OCI-LY1 (cell line): Measurements from ENCODE around the gene SMAD7.
A peak's percentile ranks its signal among the peaks of the same experiment; 100 is the strongest.

Experiments
- H2AFZ ChIP-seq: fragments of 200-600 bp; sonication (generic), shearing (Covaris generic); 2 replicates; pipeline ENCODE4 v1.6.0; 2014; ENCODE audit warnings: antibody characterized with exemption, mild to moderate bottlenecking, low read length
- H3F3A ChIP-seq: fragments of 200-600 bp; sonication (generic), shearing (Covaris generic); 2 replicates; pipeline ENCODE4 v1.6.0; 2014; ENCODE audit warnings: mild to moderate bottlenecking, antibody characterized with exemption, low read length, moderate library complexity; ENCODE audit not compliant: insufficient read depth
- H3K27ac ChIP-seq: fragments of 200-600 bp; sonication (generic); 2 replicates; pipeline ENCODE4 v1.5.1; 2014; ENCODE audit warnings: low read length, mixed run types, mild to moderate bottlenecking, low read depth; ENCODE audit not compliant: poor library complexity, severe bottlenecking
- H3K27me3 ChIP-seq: fragments of 200-600 bp; sonication (generic); 2 replicates; pipeline ENCODE4 v1.6.0; 2014; ENCODE audit warnings: antibody characterized with exemption, mild to moderate bottlenecking, low read length, moderate library complexity; ENCODE audit not compliant: insufficient read depth
- H3K36me3 ChIP-seq: fragments of 200-600 bp; sonication (generic); 2 replicates; pipeline ENCODE4 v1.6.1; 2014; ENCODE audit warnings: mild to moderate bottlenecking, antibody characterized with exemption, low read length, moderate library complexity, mixed read lengths; ENCODE audit not compliant: insufficient read depth
- H3K4me1 ChIP-seq: fragments of 200-600 bp; sonication (generic); 2 replicates; pipeline ENCODE4 v1.5.1; 2014; ENCODE audit warnings: mild to moderate bottlenecking, low read length, moderate library complexity; ENCODE audit not compliant: insufficient read depth, severe bottlenecking
- H3K4me2 ChIP-seq: fragments of 200-600 bp; sonication (generic), shearing (Covaris generic); 2 replicates; pipeline ENCODE4 v1.6.1; 2014; ENCODE audit warnings: low read length
- H3K4me3 ChIP-seq: fragments of 200-600 bp; sonication (generic); 2 replicates; pipeline ENCODE4 v1.5.1; 2014; ENCODE audit warnings: low read length, low read depth, mild to moderate bottlenecking, mixed read lengths; ENCODE audit not compliant: poor library complexity, severe bottlenecking
- H3K79me2 ChIP-seq: fragments of 200-600 bp; shearing (Covaris generic); 2 replicates; pipeline ENCODE4 v1.6.1; 2016; ENCODE audit warnings: mixed run types, low read length, mixed read lengths; ENCODE audit not compliant: insufficient read depth
- H3K9ac ChIP-seq: fragments of 200-600 bp; sonication (generic), shearing (Covaris generic); 2 replicates; pipeline ENCODE4 v1.6.1; 2014; ENCODE audit warnings: mild to moderate bottlenecking, low read length, mixed read lengths
- H3K9me2 ChIP-seq: fragments of 200-600 bp; sonication (generic), shearing (Covaris generic); 2 replicates; pipeline ENCODE4 v1.6.1; 2014; ENCODE audit warnings: low read depth, mild to moderate bottlenecking, low read length, mixed read lengths
- H3K9me3 ChIP-seq: fragments of 200-600 bp; shearing (Covaris generic); 2 replicates; pipeline ENCODE4 v1.6.1; 2014; ENCODE audit warnings: low read length, mixed read lengths
- H4K20me1 ChIP-seq: fragments of 200-600 bp; sonication (generic), shearing (Covaris generic); 2 replicates; pipeline ENCODE4 v1.6.0; 2016; ENCODE audit warnings: mild to moderate bottlenecking, low read length; ENCODE audit not compliant: insufficient read depth
- CTCF ChIP-seq: fragments of 200-600 bp; sonication (generic), shearing (Covaris generic); IDR thresholded peaks from 2 replicates; pipeline ENCODE4 v1.5.1; 2017; ENCODE audit warnings: mild to moderate bottlenecking, antibody characterized with exemption, low read length, moderate library complexity, mixed read lengths
- EZH2 ChIP-seq: fragments of 200-600 bp; sonication (generic), shearing (Covaris generic); IDR thresholded peaks from 2 replicates; pipeline ENCODE4 v1.8.0; 2017; ENCODE audit warnings: borderline replicate concordance, mixed run types, mild to moderate bottlenecking, antibody characterized with exemption, low read length, moderate library complexity, mixed read lengths

Gene SMAD7

GRCh38 chr18:48940854-48941611 lies 9.7 kb downstream of the SMAD7 start:
- Histone ChIP-seq H3K4me3 (peak overlapping the region; percentile 30), H3K4me2 (peak overlapping the region; percentile 59), H3K36me3 (no peaks in the 10 kb centered on the region), H3K27ac (no peak overlapping the region), H3K4me1 (peaks cover 15% of the 10 kb centered on the region), H3K79me2 (no peaks in the 10 kb centered on the region), H3K9ac (no peak overlapping the region; the same call in 1 of the 2 replicates), H4K20me1 (no peaks in the 10 kb centered on the region), H3K9me2 (no peaks in the 10 kb centered on the region), H3K9me3 (no peaks in the 10 kb centered on the region), H2AFZ (no peak overlapping the region), H3F3A (no peaks in the 10 kb centered on the region; the same call in 1 of the 2 replicates), H3K27me3 (no peaks in the 10 kb centered on the region)
- TF ChIP-seq CTCF: no peak
- no peak for TF ChIP-seq EZH2

GRCh38 chr18:48939205-48940097 lies 11.3 kb downstream of the SMAD7 start:
- Histone ChIP-seq H2AFZ (no peak overlapping the region), H3F3A (no peaks in the 10 kb centered on the region; the same call in 1 of the 2 replicates), H3K27me3 (no peaks in the 10 kb centered on the region), H3K9me2 (no peaks in the 10 kb centered on the region), H3K4me2 (no peak overlapping the region), H3K4me1 (peaks cover 25% of the 10 kb centered on the region), H3K4me3 (no peak overlapping the region), H4K20me1 (no peaks in the 10 kb centered on the region), H3K79me2 (no peaks in the 10 kb centered on the region), H3K36me3 (no peaks in the 10 kb centered on the region), H3K9me3 (no peaks in the 10 kb centered on the region), H3K27ac (no peak overlapping the region), H3K9ac (no peak overlapping the region)
- TF ChIP-seq EZH2: no peak
- no peak for TF ChIP-seq CTCF

GRCh38 chr18:48938827-48939204 lies 11.9 kb downstream of the SMAD7 start:
- H3K4me1 ChIP-seq: peaks cover 31% of the 10 kb centered on the region
- H3K9ac ChIP-seq: no peak overlapping the region

More at GRCh38 chr18:48938827-48939204, 11.9 kb downstream of the SMAD7 start:
- H3K9me3 ChIP-seq: no peaks in the 10 kb centered on the region
- H3K4me3 ChIP-seq: no peak overlapping the region
- no peaks in the 10 kb centered on the region for H3K36me3 ChIP-seq
- no peaks in the 10 kb centered on the region for H3K27me3 ChIP-seq
- TF ChIP-seq CTCF: no peak
- TF ChIP-seq EZH2: no peak
- H3K4me2 ChIP-seq: no peak overlapping the region
- H3K9me2 ChIP-seq: no peaks in the 10 kb centered on the region
- H3K79me2 ChIP-seq: no peaks in the 10 kb centered on the region
- H3F3A ChIP-seq: no peaks in the 10 kb centered on the region; the same call in 1 of the 2 replicates
- no peaks in the 10 kb centered on the region for H4K20me1 ChIP-seq
- no peak overlapping the region for H3K27ac ChIP-seq
- no peak overlapping the region for H2AFZ ChIP-seq
